ENCODE measurements around the gene ZFHX3.

DNA sequence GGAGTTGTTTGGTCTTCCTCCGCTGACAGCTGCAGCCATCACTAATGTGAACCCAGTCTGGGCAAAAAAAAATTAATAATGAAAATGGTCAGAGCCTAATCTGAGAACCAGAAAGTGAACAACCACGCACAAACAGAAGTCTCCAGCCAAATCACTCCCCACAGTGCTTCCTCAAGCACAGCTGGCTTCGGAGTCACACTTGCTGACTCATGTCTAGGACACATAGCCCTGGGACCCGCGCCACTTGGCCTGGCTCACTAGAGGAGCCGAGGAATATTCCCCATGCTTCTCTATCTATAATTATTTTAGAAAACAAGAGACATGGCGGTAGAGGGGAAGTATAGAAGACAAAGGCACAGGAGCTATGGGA, 109.1 kb downstream of the ZFHX3 start:
- TF ChIP-seq, protein P1, sequence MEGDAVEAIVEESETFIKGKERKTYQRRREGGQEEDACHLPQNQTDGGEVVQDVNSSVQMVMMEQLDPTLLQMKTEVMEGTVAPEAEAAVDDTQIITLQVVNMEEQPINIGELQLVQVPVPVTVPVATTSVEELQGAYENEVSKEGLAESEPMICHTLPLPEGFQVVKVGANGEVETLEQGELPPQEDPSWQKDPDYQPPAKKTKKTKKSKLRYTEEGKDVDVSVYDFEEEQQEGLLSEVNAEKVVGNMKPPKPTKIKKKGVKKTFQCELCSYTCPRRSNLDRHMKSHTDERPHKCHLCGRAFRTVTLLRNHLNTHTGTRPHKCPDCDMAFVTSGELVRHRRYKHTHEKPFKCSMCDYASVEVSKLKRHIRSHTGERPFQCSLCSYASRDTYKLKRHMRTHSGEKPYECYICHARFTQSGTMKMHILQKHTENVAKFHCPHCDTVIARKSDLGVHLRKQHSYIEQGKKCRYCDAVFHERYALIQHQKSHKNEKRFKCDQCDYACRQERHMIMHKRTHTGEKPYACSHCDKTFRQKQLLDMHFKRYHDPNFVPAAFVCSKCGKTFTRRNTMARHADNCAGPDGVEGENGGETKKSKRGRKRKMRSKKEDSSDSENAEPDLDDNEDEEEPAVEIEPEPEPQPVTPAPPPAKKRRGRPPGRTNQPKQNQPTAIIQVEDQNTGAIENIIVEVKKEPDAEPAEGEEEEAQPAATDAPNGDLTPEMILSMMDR (IDR thresholded peaks at IDR 0.05), result no peak
- no peak for TF ChIP-seq POLR2A (IDR thresholded peaks at IDR 0.05)

Data from uterus (tissue), 2 donors.